Transverse colon (tissue), 4 donors: ENCODE data around the gene FURIN. TPM values are rescaled to one million over a fixed set of nuclear protein-coding genes. Genes with fewer than 3 reads are reported as not detected.

Experiments used
- DNase-seq: peaks from one replicate; pipeline ENCODE4 v3.0.0-alpha.2; 2019
- H3K27ac ChIP-seq, 4 donors: fragments of 200-600 bp; sonication (generic); 2 replicates each; pipeline ENCODE4 v1.5.1; 2016 to 2018; ENCODE audit warnings: inconsistent platforms in 4 of 4
- H3K27me3 ChIP-seq: fragments of 200-600 bp; sonication (generic); 2 replicates; pipeline ENCODE4 v1.5.1; 2017; ENCODE audit warnings: inconsistent platforms
- H3K36me3 ChIP-seq, 4 donors: fragments of 200-600 bp; sonication (generic); 2 replicates each; pipeline ENCODE4 v1.5.1; 2017 to 2019; ENCODE audit warnings: inconsistent platforms in 4 of 4
- H3K4me1 ChIP-seq, 4 donors: fragments of 200-600 bp; sonication (generic); 2 replicates each; pipeline ENCODE4 v1.5.1; 2017 to 2020; ENCODE audit warnings: inconsistent platforms in 4 of 4
- H3K4me3 ChIP-seq, 4 donors: fragments of 200-600 bp; sonication (generic); 1 replicate in 1 of 4; 2 replicates in 3 of 4; pipeline versions ENCODE4 v1.5.1 to v1.6.1; 2017 to 2019; ENCODE audit warnings: inconsistent platforms in 4 of 4
- H3K9me3 ChIP-seq, 2 donors: fragments of 200-600 bp; sonication (generic); 2 replicates each; pipeline ENCODE4 v1.5.1; 2017 to 2019; ENCODE audit warnings: inconsistent platforms in 2 of 2
- CTCF ChIP-seq, 5 experiments: fragments of 200-600 bp in 3 of 5; fragments of 450-650 bp in 2 of 5; sonication (generic) in 3 of 5; IDR thresholded peaks; 1 replicate in 2 of 5; 2 replicates in 3 of 5; pipeline ENCODE4 v1.5.1; 2016 to 2017; ENCODE audit warnings: antibody characterized with exemption in 5 of 5, inconsistent platforms in 3 of 5, mild to moderate bottlenecking in 2 of 5, moderate library complexity in 1 of 5
- EP300 ChIP-seq: sonication (generic); formaldehyde crosslinking; IDR thresholded peaks from one replicate; pipeline ENCODE4 v1.6.1; 2017; ENCODE audit warnings: antibody characterized with exemption, low read depth
- POLR2A ChIP-seq: fragments of 450-650 bp; IDR thresholded peaks from one replicate; pipeline ENCODE4 v1.6.1; 2016; ENCODE audit warnings: antibody characterized with exemption, mild to moderate bottlenecking, moderate library complexity
- POLR2AphosphoS5 ChIP-seq, 3 donors: sonication (generic); formaldehyde crosslinking; IDR thresholded peaks; one replicate each; pipeline ENCODE4 v1.6.1; 2016; ENCODE audit warnings: antibody characterized with exemption in 3 of 3
- WGBS, 2 donors: methylation state at CpG; one replicate each; pipeline ENCODE4 v1.1.5; 2018; ENCODE audit warnings: low coverage in 1 of 2; 5-methylcytosine and 5-hydroxymethylcytosine counted together
- in situ Hi-C, 4 donors: fragments of 200-750 bp; cut with MboI; loops; one replicate each; pipeline versions ENCODE4 v1.15.0 to v1.15.1; 2017; ENCODE audit warnings: low sequenced_read_pairs in 3 of 4, low pct_ligation_motif_present in 1 of 4, low pct_unique_long_range_greater_than_20kb in 1 of 4
- intact Hi-C: fragments of 100-400 bp; cut with DNase I; formaldehyde crosslinking; loops from one replicate; pipeline ENCODE4 v1.15.1; 2023; ENCODE audit warnings: low total_unique reads
- total RNA-seq, 4 donors: library from RNA; depleted of rRNA; stranded (reverse); fragments of >200 nt; gene quantifications; one replicate each; pipeline ENCODE4 v1.1.0, GENCODE V29; 2016

Gene FURIN
- total RNA-seq, 4 donors from 2014 or later, result 64.6 to 109 (median 80.6) TPM

GRCh38 chr15:90836296-90836871 is 32.0 kb upstream of the FURIN start:
- intact Hi-C loops (no loop called here), in situ Hi-C loops (no loop called here)
- 53 to 79% methylated on average over 5 to 7 of the region's 7 CpGs for WGBS, 2 donors
- no peak for DNase-seq
- Histone ChIP-seq H3K27me3 (no peaks in the 10 kb centered on the region), H3K9me3 (no peaks in the 10 kb centered on the region), H3K36me3 (no peaks in the 10 kb centered on the region), H3K4me3 (no peak overlapping the region), H3K4me1 (peaks cover 0 to 18% (median 6%) of the 10 kb centered on the region in 4 donors), H3K27ac (no peak overlapping the region)
- TF ChIP-seq POLR2A (no peak), POLR2AphosphoS5 (IDR thresholded peaks at IDR 0.05) (no peak), CTCF (IDR thresholded peaks at IDR 0.05) (no peak), EP300 (no peak)

- TF ChIP-seq POLR2A (no peak), CTCF (IDR thresholded peaks at IDR 0.05) (no peak), EP300 (no peak)
- intact Hi-C loops (no loop called here), in situ Hi-C loops (no loop called here)
- H3K4me1 ChIP-seq, result peaks cover 0 to 18% (median 6%) of the 10 kb centered on the region in 4 donors
- no peaks in the 10 kb centered on the region for H3K9me3 ChIP-seq
- no peak overlapping the region for H3K27ac ChIP-seq
- WGBS, 2 donors, result 86% methylated on average over 11 of the region's 11 CpGs; no CpG with 5 or more reads in 1 of the 2 donors
- no peak for DNase-seq
- no peak overlapping the region for H3K4me3 ChIP-seq
- no peaks in the 10 kb centered on the region for H3K27me3 ChIP-seq
- H3K36me3 ChIP-seq, result no peaks in the 10 kb centered on the region
These were observed 31.3 kb upstream of the FURIN start for GRCh38 chr15:90837094-90837493.

GRCh38 chr15:90838139-90838538 is 30.2 kb upstream of the FURIN start:
- no peak for TF ChIP-seq EP300
- no peak for TF ChIP-seq CTCF (IDR thresholded peaks at IDR 0.05)
- TF ChIP-seq POLR2AphosphoS5 (IDR thresholded peaks at IDR 0.05), result no peak
- TF ChIP-seq POLR2A, result no peak
- intact Hi-C loops, result no loop called here
- DNase-seq, result peak; percentile 33
- Histone ChIP-seq H3K9me3 (no peaks in the 10 kb centered on the region), H3K4me1 (peaks cover 0 to 18% (median 6%) of the 10 kb centered on the region in 4 donors), H3K27me3 (no peaks in the 10 kb centered on the region), H3K27ac (no peak overlapping the region), H3K36me3 (no peaks in the 10 kb centered on the region), H3K4me3 (no peak overlapping the region)
- in situ Hi-C loops, result no loop called here
- 84% methylated on average over 15 of the region's 15 CpGs; no CpG with 5 or more reads in 1 of the 2 donors for WGBS, 2 donors

- WGBS, 2 donors, result 80% methylated on average over 15 of the region's 15 CpGs; no CpG with 5 or more reads in 1 of the 2 donors
- no peak overlapping the region for H3K27ac ChIP-seq
- DNase-seq, result no peak
- peaks cover 0 to 18% (median 6%) of the 10 kb centered on the region in 4 donors for H3K4me1 ChIP-seq
- intact Hi-C loops, result no loop called here
- TF ChIP-seq POLR2A, result no peak
- TF ChIP-seq EP300, result no peak
- no peak for TF ChIP-seq CTCF (IDR thresholded peaks at IDR 0.05)
- no peak for TF ChIP-seq POLR2AphosphoS5 (IDR thresholded peaks at IDR 0.05)
- H3K9me3 ChIP-seq, result no peaks in the 10 kb centered on the region
- H3K4me3 ChIP-seq, result no peak overlapping the region
- H3K36me3 ChIP-seq, result no peaks in the 10 kb centered on the region
- in situ Hi-C loops, result no loop called here
- no peaks in the 10 kb centered on the region for H3K27me3 ChIP-seq
These were observed 29.8 kb upstream of the FURIN start for GRCh38 chr15:90838544-90838943.
